ENCODE measurements around the gene COPZ1.

Gene COPZ1

GRCh38 chr12:54401119-54401518 lies 76.2 kb downstream of the COPZ1 start:
- TF ChIP-seq CTCF (IDR thresholded peaks at IDR 0.05; ENCODE audit: insufficient read depth, low read depth, low read length, missing control alignments), result no peak
- no peak overlapping the region for H3K4me3 ChIP-seq (ENCODE audit: low read length)
- DNase-seq (ENCODE audit: low read depth), result no peak
